Dorsolateral prefrontal cortex (tissue), 118 donors: ENCODE measurements around the gene RNU6-9. TPM values are rescaled to one million over a fixed set of nuclear protein-coding genes. Genes with fewer than 3 reads are reported as not detected.

ENCODE experiments used
- total RNA-seq, 120 experiments: library from RNA; stranded (reverse); gene quantifications; one replicate each; pipeline versions ENCODE4 v1.2.3 to v1.2.4, GENCODE V29; 2022

RNU6-9 gene
- total RNA-seq, 120 experiments from 2014 or later = not detected

Other genes starting within 250 kb of the RNU6-9 start
- 10 to 100 TPM; 22.4 to 58.2 (median 41.2) TPM for gene RNF126, start 230.3 kb upstream of the RNU6-9 start, total RNA-seq
- 10 to 100 TPM in 118 of 120 experiments, 1 to 10 TPM in 2; 9.3 to 35.4 (median 18.1) TPM for gene FSTL3, start 217.1 kb upstream of the RNU6-9 start, total RNA-seq
- under 1 TPM in 1 of 120 experiments, not detected in 119; 0.50 TPM for gene PRSS57, start 198.0 kb upstream of the RNU6-9 start, total RNA-seq
- 100 to 1,000 TPM; 133 to 479 (median 272) TPM for gene PALM, start 184.5 kb upstream of the RNU6-9 start, total RNA-seq
- 1 to 10 TPM in 3 of 120 experiments, under 1 TPM in 60, not detected in 57; 0.15 to 1.5 (median 0.35) TPM for gene MISP, start 142.4 kb upstream of the RNU6-9 start, total RNA-seq
- gene PTBP1, start 96.0 kb upstream of the RNU6-9 start, total RNA-seq = 100 to 1,000 TPM in 11 of 120 experiments, 10 to 100 TPM in 109; 40.5 to 125 (median 72.0) TPM
- 10 to 100 TPM in 118 of 120 experiments, 1 to 10 TPM in 2; 7.9 to 52.2 (median 26.6) TPM for gene PLPPR3, start 71.5 kb upstream of the RNU6-9 start, total RNA-seq
- gene AZU1, start 65.6 kb upstream of the RNU6-9 start, total RNA-seq = 1 to 10 TPM in 59 of 120 experiments, under 1 TPM in 48, not detected in 13; 0.28 to 6.9 (median 1.1) TPM
- gene PRTN3, start 52.5 kb upstream of the RNU6-9 start, total RNA-seq = 1 to 10 TPM in 47 of 120 experiments, under 1 TPM in 37, not detected in 36; 0.46 to 9.3 (median 1.0) TPM
- gene ELANE, start 41.2 kb upstream of the RNU6-9 start, total RNA-seq = 1 to 10 TPM in 13 of 120 experiments, under 1 TPM in 14, not detected in 93; 0.47 to 5.3 (median 1.00) TPM
- gene CFD, start 33.8 kb upstream of the RNU6-9 start, total RNA-seq = 1 to 10 TPM in 102 of 120 experiments, under 1 TPM in 16, not detected in 2; 0.44 to 6.5 (median 1.9) TPM
- 100 to 1,000 TPM in 1 of 120 experiments, 10 to 100 TPM in 119; 48.8 to 100 (median 63.9) TPM for gene MED16, start 297 bp upstream of the RNU6-9 start, total RNA-seq
- 10 to 100 TPM; 26.1 to 60.5 (median 37.5) TPM for gene R3HDM4, start 19.7 kb downstream of the RNU6-9 start, total RNA-seq
- gene KISS1R, start 23.8 kb downstream of the RNU6-9 start, total RNA-seq = 1 to 10 TPM in 59 of 120 experiments, under 1 TPM in 56, not detected in 5; 0.29 to 3.5 (median 1.0) TPM
- gene ARID3A, start 32.6 kb downstream of the RNU6-9 start, total RNA-seq = 10 to 100 TPM in 40 of 120 experiments, 1 to 10 TPM in 80; 3.8 to 17.6 (median 8.7) TPM
- 10 to 100 TPM; 20.6 to 51.2 (median 30.3) TPM for gene WDR18, start 90.9 kb downstream of the RNU6-9 start, total RNA-seq
- gene GRIN3B, start 106.9 kb downstream of the RNU6-9 start, total RNA-seq = under 1 TPM in 3 of 120 experiments, not detected in 117; 0.13 to 0.76 (median 0.16) TPM
- gene TMEM259, start 127.6 kb downstream of the RNU6-9 start, total RNA-seq = 100 to 1,000 TPM in 119 of 120 experiments, 10 to 100 TPM in 1; 98.2 to 236 (median 132) TPM
- gene RNU6-2, start 128.0 kb downstream of the RNU6-9 start, total RNA-seq = not detected
- gene CNN2, start 133.1 kb downstream of the RNU6-9 start, total RNA-seq = 10 to 100 TPM in 31 of 120 experiments, 1 to 10 TPM in 89; 1.1 to 28.7 (median 6.6) TPM
- gene ABCA7, start 146.6 kb downstream of the RNU6-9 start, total RNA-seq = 10 to 100 TPM; 12.5 to 56.5 (median 28.1) TPM
- gene ARHGAP45, start 173.7 kb downstream of the RNU6-9 start, total RNA-seq = 10 to 100 TPM in 55 of 120 experiments, 1 to 10 TPM in 65; 2.8 to 23.4 (median 9.5) TPM
- 100 to 1,000 TPM; 114 to 230 (median 158) TPM for gene POLR2E, start 201.9 kb downstream of the RNU6-9 start, total RNA-seq
- 100 to 1,000 TPM; 189 to 425 (median 310) TPM for gene GPX4, start 210.5 kb downstream of the RNU6-9 start, total RNA-seq